HG03460 (cell line): Measurements from ENCODE around the gene OR5C1.
"Not testable (repeated sequence)": the region's sequence is repeated elsewhere in the genome, so short reads cannot be mapped to it uniquely, and the experiment has no call there.

ENCODE experiments used
- ATAC-seq: cut with Tn5 transposase; IDR thresholded peaks from one replicate; pipeline ENCODE4 v1.9.1; 2021; ENCODE audit not compliant: unreplicated experiment

OR5C1 gene

DNA sequence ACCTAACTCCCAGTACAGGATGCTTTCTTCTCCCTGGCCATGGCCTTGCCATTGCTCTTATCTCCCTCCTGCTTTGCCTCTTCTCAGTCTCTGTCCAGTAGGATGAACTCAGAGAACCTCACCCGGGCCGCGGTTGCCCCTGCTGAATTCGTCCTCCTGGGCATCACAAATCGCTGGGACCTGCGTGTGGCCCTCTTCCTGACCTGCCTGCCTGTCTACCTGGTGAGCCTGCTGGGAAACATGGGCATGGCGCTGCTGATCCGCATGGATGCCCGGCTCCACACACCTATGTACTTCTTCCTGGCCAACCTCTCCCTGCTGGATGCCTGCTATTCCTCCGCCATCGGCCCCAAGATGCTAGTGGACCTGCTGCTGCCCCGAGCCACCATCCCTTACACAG, at the start of gene OR5C1:
TSS of gene OR5C1 (plus strand) at position 103 of the 400 bp plus-strand sequence. CDS start at position 103, 0 bp downstream.
- ATAC-seq: no peak

DNA sequence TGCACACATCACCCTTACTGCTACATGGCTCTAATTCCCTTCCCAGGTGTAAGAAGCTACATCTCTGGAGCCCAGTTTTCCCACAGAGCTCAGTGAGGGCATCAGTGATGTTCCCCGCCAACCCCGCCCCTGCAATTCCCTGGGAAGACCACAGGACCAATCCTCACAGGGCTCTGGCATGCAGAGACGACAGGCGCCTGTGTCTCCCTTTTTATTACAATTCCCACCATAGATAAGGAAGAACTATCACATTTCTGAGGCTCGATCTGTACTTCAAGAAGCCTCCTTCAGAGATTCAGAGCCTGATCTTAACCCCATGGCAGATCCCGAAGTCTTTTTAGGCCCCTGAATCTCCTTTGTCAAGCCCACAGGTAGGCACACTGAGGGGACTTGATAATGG, 46.7 kb upstream of the OR5C1 start, which contains the start of gene OR1L6:
TSS of gene OR1L6 (plus strand) at position 301 of the 400 bp plus-strand sequence. CDS start 7,545 bp downstream, outside the sequence.
- ATAC-seq: no peak

DNA sequence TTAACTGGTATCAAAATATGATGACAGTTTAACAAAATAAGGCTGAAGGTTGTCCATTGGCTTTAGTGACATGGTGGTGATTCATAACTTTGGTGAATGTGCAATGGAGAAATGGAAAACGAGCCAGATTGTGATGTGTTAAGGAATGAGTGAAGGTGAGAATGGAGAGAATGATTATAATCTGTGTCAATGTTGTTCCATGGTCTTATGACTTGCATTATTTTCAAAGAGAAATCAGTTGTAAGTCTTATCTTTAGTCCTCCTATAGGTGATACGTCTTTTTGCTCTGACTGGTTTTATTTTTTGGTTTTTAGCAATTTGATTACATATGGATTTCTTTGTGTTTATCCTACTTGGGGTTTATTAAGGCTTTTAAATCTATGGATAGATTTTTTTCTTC, 33.9 kb upstream of the OR5C1 start:
- no peak for ATAC-seq

DNA sequence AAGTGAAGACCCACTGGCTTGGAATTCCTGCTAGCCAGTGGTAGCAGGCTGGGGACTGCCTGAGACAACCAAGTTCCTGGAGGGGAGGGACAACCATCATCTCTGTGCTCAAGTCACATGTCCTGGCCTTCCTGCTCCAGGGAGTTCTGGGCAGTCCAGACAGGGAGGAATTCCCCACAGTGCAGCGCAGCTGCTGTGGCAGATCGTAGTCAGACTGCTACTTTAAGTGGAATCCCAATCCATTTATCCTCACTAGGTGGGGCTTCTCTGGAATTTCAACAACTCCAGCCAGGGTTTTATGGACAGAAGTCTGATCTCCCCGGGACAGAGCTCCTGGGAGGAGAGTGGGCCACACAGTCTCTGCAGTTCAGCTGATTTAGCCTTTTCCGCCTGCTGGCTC, 20.9 kb upstream of the OR5C1 start:
- no peak for ATAC-seq

DNA sequence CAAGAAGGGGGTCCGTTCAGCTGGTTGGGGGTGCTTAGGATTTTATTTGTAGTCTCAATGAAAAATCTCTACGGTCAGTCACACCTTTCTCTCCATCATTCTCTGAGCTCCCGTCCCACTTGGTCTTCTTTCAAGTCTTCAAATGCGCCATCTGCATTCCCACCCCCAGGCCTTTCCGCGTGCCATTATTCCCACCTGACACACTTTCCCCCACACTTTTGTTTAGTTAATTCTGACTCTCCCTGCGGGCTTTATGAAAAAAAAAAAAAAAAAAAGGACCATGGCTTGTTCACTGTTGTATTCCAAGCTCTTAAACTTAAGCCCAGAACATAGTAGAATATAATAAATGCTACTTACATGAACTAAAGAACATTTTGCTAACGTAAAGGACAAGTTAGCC, 11.7 kb upstream of the OR5C1 start:
- ATAC-seq: no peak

DNA sequence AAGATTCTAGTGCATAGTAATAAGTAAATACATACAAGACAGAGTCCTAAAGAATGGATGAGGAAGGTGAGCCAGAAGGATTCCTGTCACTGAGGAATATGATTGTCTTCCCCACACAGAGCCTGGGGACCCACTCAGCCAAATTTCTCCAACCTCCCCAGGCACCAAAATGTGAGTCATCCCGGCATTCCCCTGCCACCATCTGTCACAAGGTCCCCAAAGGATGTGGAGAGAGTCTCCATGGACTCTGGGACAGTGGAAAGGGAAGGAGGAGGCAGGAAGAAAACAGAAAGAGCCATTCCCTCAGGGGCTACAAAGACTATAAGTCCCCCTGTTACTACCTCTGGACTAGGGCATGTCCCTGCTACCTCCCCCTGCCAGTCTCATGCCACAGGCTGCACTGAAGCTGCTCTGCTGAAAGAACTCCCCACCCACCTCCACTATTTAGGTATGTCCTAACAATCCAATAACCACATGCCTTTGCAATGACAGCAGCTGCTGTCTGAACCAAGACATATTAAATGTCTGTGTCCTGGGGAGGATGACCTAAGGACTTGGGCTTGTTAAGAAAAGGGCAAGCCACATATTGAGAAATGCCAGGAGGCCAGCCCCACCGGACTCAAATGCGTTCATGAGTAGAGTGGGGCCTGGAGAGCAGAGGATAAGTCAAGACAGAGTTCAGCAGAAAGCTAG, 10.7 kb upstream of the OR5C1 start:
- ATAC-seq: no peak

DNA sequence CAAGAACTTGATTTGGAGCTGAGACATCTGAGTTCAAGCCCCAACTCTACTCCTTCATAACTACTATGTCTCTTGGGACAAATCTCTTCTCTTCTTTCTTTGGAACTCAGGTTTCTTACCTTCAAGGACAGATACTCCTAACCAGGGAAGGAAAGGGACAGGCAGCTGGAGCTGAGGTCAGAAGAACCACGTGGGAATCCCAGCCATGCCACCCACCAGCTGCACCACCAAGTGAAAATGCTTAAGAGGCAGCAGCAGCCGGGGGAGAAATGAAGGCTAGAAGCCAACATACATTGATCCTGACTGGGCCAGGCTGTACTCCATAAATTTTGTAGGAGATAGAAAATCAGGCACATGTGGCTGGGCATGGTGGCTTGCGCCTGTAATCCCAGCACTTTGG, 9.6 kb upstream of the OR5C1 start:
- ATAC-seq: no peak

DNA sequence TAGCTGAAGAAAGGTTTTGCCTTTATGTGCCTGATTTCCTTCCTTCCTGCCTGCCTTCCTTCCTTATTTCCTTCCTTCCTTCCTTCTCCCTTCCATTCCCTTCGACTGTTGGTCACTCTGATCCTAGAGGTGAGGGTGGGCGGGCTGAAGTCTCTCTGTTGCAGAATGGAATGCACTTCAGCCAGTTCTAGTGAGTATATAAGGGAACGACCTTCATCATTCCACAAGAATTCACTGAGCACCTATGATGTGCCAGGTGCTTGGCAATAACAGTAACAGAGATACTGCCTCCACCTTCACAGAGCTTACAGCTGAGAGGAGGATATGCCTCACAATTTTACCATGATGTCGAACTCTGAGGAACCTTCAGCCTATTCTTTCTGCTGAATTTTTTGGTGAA, 8.7 kb upstream of the OR5C1 start:
- ATAC-seq: no peak

DNA sequence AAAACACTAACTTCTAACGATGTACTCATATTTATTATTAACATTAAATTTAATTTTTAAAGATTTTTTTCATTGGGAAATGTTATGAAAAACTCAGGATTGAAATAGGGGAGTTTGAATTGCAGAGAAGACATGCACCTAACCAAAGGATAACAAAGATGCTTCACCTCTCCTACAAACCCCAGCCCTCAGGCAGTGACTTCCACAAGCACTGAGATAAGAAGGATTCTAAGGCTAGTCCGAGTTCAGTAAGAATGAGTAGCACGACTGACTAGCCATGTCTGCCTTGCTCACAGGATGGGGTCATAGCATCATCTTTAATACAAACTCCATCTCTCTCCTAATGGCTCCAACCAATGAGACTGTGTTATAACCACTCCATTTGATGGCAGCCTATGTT, 7.1 kb upstream of the OR5C1 start:
- no peak for ATAC-seq

DNA sequence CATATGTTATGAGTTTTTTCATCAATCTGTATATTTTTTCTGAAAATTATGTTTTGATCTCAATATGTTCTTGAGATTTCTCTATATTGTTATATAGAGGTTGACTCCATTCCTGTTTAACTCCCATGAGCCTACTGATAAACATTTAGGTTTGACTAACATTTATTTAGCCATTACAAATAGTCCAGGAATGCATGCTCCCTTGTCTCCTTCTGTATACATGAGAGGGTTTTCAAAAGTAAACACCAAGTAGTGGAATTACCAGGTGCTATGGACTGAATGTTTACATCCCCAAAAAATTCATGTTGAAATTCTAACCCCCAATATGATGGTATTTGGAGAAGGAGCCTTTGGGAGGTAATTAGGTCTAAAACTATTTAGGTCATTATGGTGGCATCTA, 3.5 kb upstream of the OR5C1 start:
- no peak for ATAC-seq

DNA sequence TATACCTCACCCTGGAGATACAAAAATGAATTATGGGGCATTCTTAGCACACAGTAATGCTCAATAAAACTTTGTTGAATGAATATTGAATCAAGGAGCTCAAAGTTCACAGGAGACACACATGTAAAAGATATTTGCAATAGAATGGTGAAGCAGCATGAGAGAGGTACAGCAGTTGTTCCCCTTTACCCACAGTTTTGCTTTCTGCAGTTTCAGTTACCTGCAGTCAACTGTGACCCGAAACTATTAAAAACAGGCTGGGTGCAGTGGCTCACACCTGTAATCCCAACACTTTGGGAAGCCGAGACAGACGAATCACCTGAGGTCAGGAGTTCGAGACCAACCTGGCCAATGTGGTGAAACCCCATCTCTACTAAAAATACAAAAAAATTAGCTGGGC, 2.4 kb upstream of the OR5C1 start:
- no peak for ATAC-seq

DNA sequence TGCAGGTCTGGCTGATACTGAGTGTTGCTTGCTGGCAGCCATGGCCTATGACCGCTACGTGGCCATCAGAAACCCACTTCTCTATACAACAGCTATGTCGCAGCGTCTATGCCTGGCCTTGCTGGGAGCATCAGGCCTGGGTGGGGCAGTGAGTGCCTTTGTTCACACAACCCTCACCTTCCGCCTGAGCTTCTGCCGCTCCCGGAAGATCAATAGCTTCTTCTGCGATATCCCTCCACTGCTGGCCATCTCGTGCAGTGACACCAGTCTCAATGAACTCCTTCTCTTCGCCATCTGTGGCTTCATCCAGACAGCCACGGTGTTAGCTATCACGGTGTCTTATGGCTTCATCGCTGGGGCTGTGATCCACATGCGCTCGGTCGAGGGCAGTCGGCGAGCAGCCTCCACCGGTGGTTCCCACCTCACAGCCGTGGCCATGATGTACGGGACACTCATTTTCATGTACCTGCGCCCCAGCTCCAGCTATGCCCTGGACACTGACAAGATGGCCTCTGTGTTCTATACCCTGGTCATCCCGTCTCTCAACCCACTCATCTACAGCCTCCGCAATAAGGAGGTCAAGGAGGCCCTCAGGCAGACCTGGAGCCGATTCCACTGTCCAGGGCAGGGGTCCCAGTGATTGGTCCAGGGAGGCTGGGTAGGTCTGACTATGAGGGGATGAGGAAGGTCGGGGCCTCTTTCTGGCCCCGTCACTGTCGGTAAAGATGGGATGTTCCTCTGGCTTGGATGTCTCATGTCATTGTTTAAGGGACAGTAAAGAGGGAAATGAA, 718 bp downstream of the OR5C1 start:
- no peak for ATAC-seq

DNA sequence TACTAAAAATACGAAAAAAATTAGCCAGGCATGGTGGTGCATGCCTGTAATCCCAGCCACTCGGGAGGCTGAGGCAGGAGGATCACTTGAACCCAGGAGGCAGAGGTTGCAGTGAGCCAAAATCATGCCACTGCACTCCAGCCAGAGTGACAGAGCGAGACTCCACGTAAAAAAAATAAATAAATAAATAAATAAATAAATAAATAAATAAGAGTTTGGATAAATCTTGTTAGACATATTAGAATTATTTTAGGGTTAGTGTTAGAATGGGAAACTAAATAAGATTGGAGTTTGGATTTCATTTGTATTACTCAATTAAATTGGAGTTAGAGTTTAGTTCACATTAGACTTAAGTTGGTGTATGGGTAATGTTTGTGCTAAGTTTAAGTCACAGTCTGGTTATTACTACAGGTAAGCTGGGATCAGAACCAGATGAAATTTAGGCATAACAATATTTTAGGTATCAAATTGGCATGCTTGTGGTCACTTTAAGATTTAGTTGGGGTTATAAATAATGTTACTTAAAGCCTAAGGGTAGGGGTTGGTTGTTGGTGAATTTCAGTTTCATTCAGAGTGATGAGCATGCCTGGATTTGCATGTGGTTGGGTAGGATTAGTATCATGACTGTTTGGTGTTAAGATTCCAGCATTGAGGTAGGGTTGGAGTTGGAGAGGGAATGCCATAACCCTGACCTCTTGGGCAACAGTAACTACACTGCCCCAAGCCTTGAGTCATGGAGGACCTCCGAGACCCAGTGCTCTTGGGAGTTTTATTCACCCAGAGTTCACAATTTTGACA, 3.3 kb downstream of the OR5C1 start:
- ATAC-seq: no peak

DNA sequence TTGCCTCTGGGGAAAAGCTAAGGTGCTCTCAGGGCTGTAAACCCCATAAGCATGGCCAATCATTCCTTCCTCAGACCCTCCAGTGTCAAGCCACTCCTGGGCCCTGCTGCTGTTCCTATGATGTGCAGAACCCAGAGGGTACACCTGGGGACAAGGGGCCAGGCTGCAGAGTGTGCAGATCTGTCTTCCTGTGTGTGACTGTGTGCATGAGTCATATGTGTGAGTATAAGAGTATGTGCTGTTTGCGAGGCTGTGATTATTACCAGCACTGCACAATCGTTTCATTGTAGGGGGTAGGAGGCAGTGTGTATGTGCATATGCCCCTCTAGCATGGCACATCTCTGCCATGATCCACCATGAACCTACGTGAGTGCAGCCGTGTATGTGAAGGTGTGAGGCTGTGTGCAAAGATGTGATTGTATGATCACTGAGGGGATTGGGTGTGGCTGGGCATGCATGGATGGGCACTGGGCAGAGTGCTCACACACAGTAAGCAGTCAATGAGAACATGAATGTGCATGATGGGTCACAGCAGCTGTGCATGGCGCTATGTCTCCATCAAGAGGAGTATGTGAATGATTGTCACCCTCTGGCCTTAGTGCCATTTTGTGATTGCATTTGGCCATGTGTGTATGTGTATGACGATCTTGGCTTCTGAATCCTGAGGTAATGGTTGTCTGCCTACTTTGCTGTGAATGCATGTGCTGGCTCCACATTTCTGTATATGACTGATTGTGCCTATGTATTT, 8.8 kb downstream of the OR5C1 start:
- no peak for ATAC-seq

DNA sequence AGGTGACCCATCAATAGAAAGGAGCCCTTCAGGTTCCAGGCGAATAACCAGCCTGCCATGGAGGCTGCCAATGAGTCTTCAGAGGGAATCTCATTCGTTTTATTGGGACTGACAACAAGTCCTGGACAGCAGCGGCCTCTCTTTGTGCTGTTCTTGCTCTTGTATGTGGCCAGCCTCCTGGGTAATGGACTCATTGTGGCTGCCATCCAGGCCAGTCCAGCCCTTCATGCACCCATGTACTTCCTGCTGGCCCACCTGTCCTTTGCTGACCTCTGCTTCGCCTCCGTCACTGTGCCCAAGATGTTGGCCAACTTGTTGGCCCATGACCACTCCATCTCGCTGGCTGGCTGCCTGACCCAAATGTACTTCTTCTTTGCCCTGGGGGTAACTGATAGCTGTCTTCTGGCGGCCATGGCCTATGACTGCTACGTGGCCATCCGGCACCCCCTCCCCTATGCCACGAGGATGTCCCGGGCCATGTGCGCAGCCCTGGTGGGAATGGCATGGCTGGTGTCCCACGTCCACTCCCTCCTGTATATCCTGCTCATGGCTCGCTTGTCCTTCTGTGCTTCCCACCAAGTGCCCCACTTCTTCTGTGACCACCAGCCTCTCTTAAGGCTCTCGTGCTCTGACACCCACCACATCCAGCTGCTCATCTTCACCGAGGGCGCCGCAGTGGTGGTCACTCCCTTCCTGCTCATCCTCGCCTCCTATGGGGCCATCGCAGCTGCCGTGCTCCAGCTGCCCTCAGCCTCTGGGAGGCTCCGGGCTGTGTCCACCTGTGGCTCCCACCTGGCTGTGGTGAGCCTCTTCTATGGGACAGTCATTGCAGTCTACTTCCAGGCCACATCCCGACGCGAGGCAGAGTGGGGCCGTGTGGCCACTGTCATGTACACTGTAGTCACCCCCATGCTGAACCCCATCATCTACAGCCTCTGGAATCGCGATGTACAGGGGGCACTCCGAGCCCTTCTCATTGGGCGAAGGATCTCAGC, 11.6 kb downstream of the OR5C1 start, which contains the start of gene OR1K1:
TSS of gene OR1K1 (plus strand) at position 58 of the 995 bp plus-strand sequence. CDS start at position 58, 0 bp downstream.
- ATAC-seq: no peak

DNA sequence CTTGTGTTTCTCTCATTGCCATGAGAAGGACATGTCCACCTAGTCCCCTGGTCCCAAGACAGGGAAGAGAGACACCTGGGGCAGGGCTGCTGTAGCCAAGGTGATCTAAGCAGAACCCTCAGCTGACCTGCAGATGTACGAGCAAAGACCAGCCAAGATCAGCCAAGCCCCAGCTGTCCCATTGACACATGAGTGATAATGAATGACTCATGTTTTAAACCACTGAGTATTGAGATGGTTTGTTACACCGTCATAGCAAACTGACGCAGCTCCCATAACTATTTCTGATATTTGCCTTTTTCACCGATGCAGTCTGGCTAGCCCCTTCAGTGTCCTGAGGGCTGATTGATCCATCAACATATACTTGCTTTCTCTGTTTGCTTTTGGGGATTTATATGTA, 17.9 kb downstream of the OR5C1 start:
- ATAC-seq: no peak

DNA sequence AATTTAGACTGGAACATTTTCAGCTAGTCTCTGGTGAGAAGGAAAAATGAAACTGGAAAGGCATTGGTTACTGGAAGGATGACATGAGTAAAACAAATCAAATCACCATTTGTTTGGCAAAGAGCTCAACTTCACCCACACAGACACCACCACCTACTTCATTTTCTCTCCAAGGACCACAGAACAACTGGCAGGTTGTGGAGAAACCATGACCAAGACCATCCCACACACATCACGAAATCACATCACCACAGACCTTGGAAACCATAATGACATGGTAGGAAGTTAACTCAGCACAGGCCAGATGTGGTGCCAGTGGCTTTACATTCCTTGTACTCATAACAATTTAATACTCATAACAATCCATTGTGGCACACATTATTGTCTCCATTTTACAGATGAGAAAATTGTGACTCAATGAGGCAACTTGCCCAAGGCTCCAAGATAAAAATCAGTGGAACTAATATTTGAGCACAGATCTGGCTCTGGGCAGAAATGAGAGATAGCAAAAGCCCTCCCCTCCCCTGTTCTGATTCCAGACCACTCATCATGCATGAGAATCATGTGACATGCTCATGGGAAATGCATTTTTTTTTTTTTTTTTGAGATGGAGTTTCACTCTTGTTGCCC, 18.7 kb downstream of the OR5C1 start:
- no peak for ATAC-seq

DNA sequence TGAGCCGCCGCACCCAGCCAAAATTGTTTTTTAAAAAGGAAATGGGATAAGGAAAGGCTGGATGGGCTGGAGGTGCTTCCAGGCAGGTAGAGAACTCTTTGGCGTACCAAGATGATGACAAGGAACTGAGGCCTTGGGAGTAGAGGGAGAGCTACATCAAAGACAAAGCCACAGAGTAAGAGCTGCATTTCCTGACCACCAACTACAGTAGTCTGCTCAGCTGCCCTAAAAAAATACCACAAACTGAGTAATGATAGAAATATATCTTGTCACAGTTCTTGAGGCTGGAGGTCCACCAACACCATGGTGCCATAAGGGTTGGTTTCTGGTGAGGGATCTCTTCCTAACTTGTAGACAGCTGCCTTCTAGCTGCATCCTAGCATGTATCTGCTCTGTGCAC, 19.4 kb downstream of the OR5C1 start:
- no peak for ATAC-seq

DNA sequence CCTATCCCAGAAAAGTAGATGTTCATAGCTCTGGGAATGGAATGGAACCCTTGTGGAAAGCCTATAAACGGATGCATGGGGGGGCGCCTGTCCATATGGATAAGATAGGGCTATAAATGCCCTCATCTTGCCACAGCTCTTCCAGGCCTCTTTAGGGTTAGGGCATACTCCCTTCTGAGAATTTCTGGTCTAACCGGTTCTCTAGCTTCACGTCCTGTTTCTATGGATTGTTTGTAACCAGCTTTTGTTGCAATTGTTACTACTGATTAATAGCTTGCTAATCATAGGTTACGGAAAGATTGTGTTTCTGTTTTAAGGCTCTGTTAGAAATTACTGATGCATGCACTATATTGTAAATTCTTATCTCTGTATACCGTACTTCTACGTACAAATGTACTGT, 20.5 kb downstream of the OR5C1 start:
- ATAC-seq: not testable (repeated sequence)
